ENCODE measurements around the gene PRKCA.

PRKCA gene

GRCh38 chr17:66580184-66580955 lies 278.0 kb downstream of the PRKCA start:
- TF ChIP-seq, protein P1, sequence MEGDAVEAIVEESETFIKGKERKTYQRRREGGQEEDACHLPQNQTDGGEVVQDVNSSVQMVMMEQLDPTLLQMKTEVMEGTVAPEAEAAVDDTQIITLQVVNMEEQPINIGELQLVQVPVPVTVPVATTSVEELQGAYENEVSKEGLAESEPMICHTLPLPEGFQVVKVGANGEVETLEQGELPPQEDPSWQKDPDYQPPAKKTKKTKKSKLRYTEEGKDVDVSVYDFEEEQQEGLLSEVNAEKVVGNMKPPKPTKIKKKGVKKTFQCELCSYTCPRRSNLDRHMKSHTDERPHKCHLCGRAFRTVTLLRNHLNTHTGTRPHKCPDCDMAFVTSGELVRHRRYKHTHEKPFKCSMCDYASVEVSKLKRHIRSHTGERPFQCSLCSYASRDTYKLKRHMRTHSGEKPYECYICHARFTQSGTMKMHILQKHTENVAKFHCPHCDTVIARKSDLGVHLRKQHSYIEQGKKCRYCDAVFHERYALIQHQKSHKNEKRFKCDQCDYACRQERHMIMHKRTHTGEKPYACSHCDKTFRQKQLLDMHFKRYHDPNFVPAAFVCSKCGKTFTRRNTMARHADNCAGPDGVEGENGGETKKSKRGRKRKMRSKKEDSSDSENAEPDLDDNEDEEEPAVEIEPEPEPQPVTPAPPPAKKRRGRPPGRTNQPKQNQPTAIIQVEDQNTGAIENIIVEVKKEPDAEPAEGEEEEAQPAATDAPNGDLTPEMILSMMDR (IDR thresholded peaks at IDR 0.05; ENCODE audit: low read depth, low read length) = no peak

DNA sequence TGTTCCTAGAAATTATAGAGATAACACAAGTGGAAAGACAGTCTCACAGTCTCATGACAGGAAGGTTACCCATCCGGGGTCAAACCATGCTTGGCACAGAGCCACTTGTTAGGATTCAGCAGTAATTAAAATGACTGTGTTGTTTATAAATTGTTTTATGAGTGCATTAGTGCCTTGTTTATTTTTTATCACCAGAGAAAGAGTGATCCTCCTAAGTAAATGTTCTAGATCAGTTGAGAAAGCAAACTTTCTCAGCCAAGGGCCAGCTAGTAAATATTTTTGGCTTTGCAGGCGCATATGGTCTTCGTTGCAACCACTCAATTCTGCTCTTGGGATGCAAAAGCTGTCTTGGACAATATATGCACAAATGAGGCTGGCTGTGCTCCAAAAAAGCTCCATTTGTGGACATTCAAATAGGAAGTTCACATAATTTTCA lies 278.6 kb downstream of the PRKCA start:
- H3K4me3 ChIP-seq (ENCODE audit: low read depth, low read length) = no peak overlapping the region
- TF ChIP-seq, protein P1 (IDR thresholded peaks at IDR 0.05; ENCODE audit: low read depth, low read length) = no peak

More at GRCh38 chr17:66580184-66580955, 278.0 kb downstream of the PRKCA start:
- H3K4me3 ChIP-seq (ENCODE audit: low read depth, low read length) = peak overlapping the region; percentile 19; the same call in 1 of the 2 replicates

DNA sequence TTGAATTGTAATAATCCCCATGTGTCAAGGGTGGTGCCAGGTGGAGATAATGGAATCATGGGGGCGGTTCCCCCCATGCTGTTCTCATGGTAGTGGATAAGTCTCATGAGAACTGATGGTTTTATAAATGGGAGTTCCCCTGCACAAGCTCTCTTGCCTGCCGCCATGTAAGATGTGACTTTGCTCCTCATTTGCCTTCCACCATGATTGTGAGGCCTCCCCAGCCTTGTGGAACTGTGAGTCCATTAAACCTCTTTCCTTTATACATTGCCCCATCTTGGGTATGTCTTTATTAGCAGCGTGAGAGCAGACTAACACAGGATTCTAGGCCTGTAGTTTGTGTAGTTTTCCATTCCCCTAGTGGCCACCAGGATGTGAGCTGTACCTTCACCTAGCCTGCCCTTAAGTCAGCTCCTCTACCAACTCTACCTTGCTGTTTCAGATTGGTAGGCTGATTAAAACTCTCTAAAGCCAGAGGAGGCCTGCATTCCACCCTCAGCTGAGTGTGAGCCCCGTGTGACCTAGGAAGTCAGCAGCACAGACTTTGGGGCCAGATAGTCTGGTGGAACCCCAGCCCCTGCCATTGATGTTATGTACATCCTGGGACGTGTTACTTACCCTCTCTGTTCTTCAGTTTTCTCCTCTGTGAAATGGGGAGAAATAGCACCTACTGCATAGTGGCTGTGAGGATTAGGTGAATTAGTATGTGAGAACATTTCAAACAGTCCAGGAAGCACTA lies 280.1 kb downstream of the PRKCA start:
- H3K4me3 ChIP-seq (ENCODE audit: low read depth, low read length) = no peak overlapping the region
- TF ChIP-seq, protein P1 (IDR thresholded peaks at IDR 0.05; ENCODE audit: low read depth, low read length) = no peak

- no peak overlapping the region for H3K4me3 ChIP-seq (ENCODE audit: low read depth, low read length)
- TF ChIP-seq, protein P1 (IDR thresholded peaks at IDR 0.05; ENCODE audit: low read depth, low read length) = no peak
Measured at GRCh38 chr17:66583112-66583748, 280.8 kb downstream of the PRKCA start.

- H3K4me3 ChIP-seq (ENCODE audit: low read depth, low read length) = no peak overlapping the region
- TF ChIP-seq, protein P1 (IDR thresholded peaks at IDR 0.05; ENCODE audit: low read depth, low read length) = no peak
Measured at GRCh38 chr17:66584927-66585326, 282.5 kb downstream of the PRKCA start.

GRCh38 chr17:66585472-66585871 lies 283.1 kb downstream of the PRKCA start:
- TF ChIP-seq, protein P1 (IDR thresholded peaks at IDR 0.05; ENCODE audit: low read depth, low read length) = no peak
- no peak overlapping the region for H3K4me3 ChIP-seq (ENCODE audit: low read depth, low read length)

Data from WI38 (cell line).